ENCODE data around the gene ANKS1B. TPM values are rescaled to one million over a fixed set of nuclear protein-coding genes. Genes with fewer than 3 reads are reported as not detected.

The ANKS1B gene
- total and polyA plus RNA-seq, 2 of the 4 experiments (the other 2 are of a cell fraction), result 0.17 to 0.18 TPM

GRCh38 chr12:98730412-98730811, 1254.3 kb downstream of the ANKS1B start:
- no peak overlapping the region for H4K8ac ChIP-seq (ENCODE audit: low read depth in 2 of 2, low read length in 2 of 2)
- no peak overlapping the region for H3K23ac ChIP-seq (ENCODE audit: low read depth, low read length)
- no peak overlapping the region for H3K9ac ChIP-seq (ENCODE audit: low read depth, low read length)
- no peak overlapping the region for H4K5ac ChIP-seq (ENCODE audit: low read depth, low read length)
- no TSS peak for BruUV-seq (replicated peaks)
- no peaks in the 10 kb centered on the region for H3K27me3 ChIP-seq (ENCODE audit: control insufficient read depth, insufficient read depth, low read length)
- H3K4ac ChIP-seq (ENCODE audit: low read depth, low read length), result no peak overlapping the region
- H3K79me1 ChIP-seq (ENCODE audit: low read depth in 1 of 2, low read length in 2 of 2), result peaks cover 0 to 5% of the 10 kb centered on the region in 2 experiments; a peak in 3 of 4 replicates
- ChIA-PET POLR2A (ENCODE audit: unreplicated experiment) (no interaction called here), CTCF (no interaction called here)
- in situ Hi-C loops (cut with MboI; ENCODE audit: low sequenced_read_pairs), result no loop called here
- no peak overlapping the region for H3K14ac ChIP-seq (replicated peaks; ENCODE audit: low read depth, low read length)
- intact Hi-C loops (cut with micrococcal nuclease), result no loop called here
- H2AFZ ChIP-seq (replicated peaks; ENCODE audit: low read length, poor library complexity), result no peak overlapping the region
- H2AK9ac ChIP-seq (replicated peaks; ENCODE audit: low read depth, low read length, poor library complexity), result no peak overlapping the region
- no peak overlapping the region for H3K18ac ChIP-seq (ENCODE audit: low read depth, low read length)
- no peak for DNase-seq
- H2AK5ac ChIP-seq (ENCODE audit: low read depth, low read length), result no peak overlapping the region
- H2BK5ac ChIP-seq (ENCODE audit: low read depth, low read length, poor library complexity, severe bottlenecking), result no peak overlapping the region
- no peak overlapping the region for H2BK15ac ChIP-seq (ENCODE audit: low read depth, low read length)
- peaks cover 3% of the 10 kb centered on the region; the same call in 1 of the 2 replicates for H3K9me1 ChIP-seq (ENCODE audit: insufficient read depth, low read length)
- H3K4me1 ChIP-seq (ENCODE audit: control insufficient read depth, insufficient read depth, low read length), result peaks cover 3% of the 10 kb centered on the region; the same call in 1 of the 2 replicates
- no peak overlapping the region for H2BK120ac ChIP-seq (ENCODE audit: low read depth, low read length)
- no peak for ATAC-seq (ENCODE audit: low read depth)
- TF ChIP-seq CTCF (conservative IDR thresholded peaks at IDR 0.05; ENCODE audit: low read depth, low read length), result no peak
- no peak for TF ChIP-seq USF2 (IDR thresholded peaks at IDR 0.05; ENCODE audit: low read depth, low read length)
- no peak for TF ChIP-seq SMC3 (IDR thresholded peaks at IDR 0.05; ENCODE audit: low read depth, low read length)
- TF ChIP-seq RAD21 (IDR thresholded peaks at IDR 0.05; ENCODE audit: low read length), result no peak
- no peak for TF ChIP-seq BHLHE40 (IDR thresholded peaks at IDR 0.05; ENCODE audit: low read depth, low read length)
- TF ChIP-seq POLR2A (IDR thresholded peaks at IDR 0.05; ENCODE audit: low read depth, low read length), result no peak
- TF ChIP-seq CHD1 (IDR thresholded peaks at IDR 0.05; ENCODE audit: low read depth, low read length), result no peak
- no peak for TF ChIP-seq MAZ (IDR thresholded peaks at IDR 0.05; ENCODE audit: borderline replicate concordance, low read depth, low read length)
- TF ChIP-seq CEBPB (IDR thresholded peaks at IDR 0.05; ENCODE audit: low read depth, low read length), result no peak
- TF ChIP-seq RFX5 (IDR thresholded peaks at IDR 0.05; ENCODE audit: low read depth, low read length), result no peak
- TF ChIP-seq NFE2L2 (IDR thresholded peaks at IDR 0.05; ENCODE audit: low read depth, low read length), result no peak
- TF ChIP-seq MXI1 (IDR thresholded peaks at IDR 0.05; ENCODE audit: borderline replicate concordance, low read depth, low read length), result no peak
- TF ChIP-seq MAFK (IDR thresholded peaks at IDR 0.05; ENCODE audit: low read depth, low read length), result no peak
- no peak for TF ChIP-seq FOS (IDR thresholded peaks at IDR 0.05; ENCODE audit: low read depth, low read length)
- TF ChIP-seq RCOR1 (IDR thresholded peaks at IDR 0.05; ENCODE audit: insufficient replicate concordance, low read length), result no peak
- no peak for TF ChIP-seq ELK1 (IDR thresholded peaks at IDR 0.05; ENCODE audit: borderline replicate concordance, low read depth, low read length)
- no peak overlapping the region for H2BK20ac ChIP-seq (ENCODE audit: low read depth, low read length)
- dilution Hi-C loops (cut with HindIII; ENCODE audit: low sequenced_read_pairs, unreplicated experiment), result no loop called here
- H3K27ac ChIP-seq (ENCODE audit: insufficient read depth, low read length), result no peak overlapping the region
- no peak overlapping the region for H3K4me2 ChIP-seq (ENCODE audit: low read depth, low read length)
- H3K56ac ChIP-seq (ENCODE audit: extremely low read depth, insufficient read depth, low read length), result no peak overlapping the region
- H4K20me1 ChIP-seq (ENCODE audit: insufficient read depth, low read length), result peaks cover 5% of the 10 kb centered on the region; the same call in 1 of the 2 replicates
- no peaks in the 10 kb centered on the region for H3K9me3 ChIP-seq (ENCODE audit: control insufficient read depth, insufficient read depth, low read length)
- no peak overlapping the region for H4K91ac ChIP-seq (ENCODE audit: insufficient read depth, low read depth, low read length)
- H3K36me3 ChIP-seq (ENCODE audit: control insufficient read depth, insufficient read depth, low read length), result peaks cover 30% of the 10 kb centered on the region
- no peak overlapping the region for H3K4me3 ChIP-seq (ENCODE audit: insufficient read depth, low read depth, low read length)

Data from IMR-90 (cell line).